Naive thymus-derived CD8-positive, alpha-beta T cell (primary cell): ENCODE measurements around the gene LARGE1. TPM values are rescaled to one million over a fixed set of nuclear protein-coding genes. Genes with fewer than 3 reads are reported as not detected.

Source experiments
- ATAC-seq, 2 donors: fragments of 150-1000 bp; cut with Tn5 transposase in 1 of 2; sonication (Bioruptor Pico), chemical (Tn5 transposase) in 1 of 2; 1 replicate in 1 of 2; 2 replicates in 1 of 2; pipeline ENCODE4 v1.10.0; 2021; ENCODE audit warnings: mild to moderate bottlenecking in 2 of 2, moderate library complexity in 2 of 2
- POLR2A ChIA-PET: fragments of 350-600 bp; sonication (Branson Sonifier 250); formaldehyde crosslinking; loops from one replicate; lab custom pipeline; 2021; ENCODE audit warnings: antibody characterized with exemption; lab: Charles Lee
- DNase-seq, 10 donors: peaks; one replicate each; pipeline versions ENCODE4 v3.0.0 to v3.0.0-alpha.2; 2020 to 2022
- H3K27ac Mint-ChIP-seq, 10 donors: one replicate each; pipeline ENCODE4 v1.8.0; 2020 to 2022; ENCODE audit warnings: mild to moderate bottlenecking in 10 of 10, mixed read lengths in 10 of 10, moderate library complexity in 4 of 10, inconsistent platforms in 1 of 10
- H3K27me3 Mint-ChIP-seq, 5 donors: one replicate each; pipeline ENCODE4 v1.8.0; 2021 to 2022; ENCODE audit warnings: mixed read lengths in 5 of 5
- H3K36me3 Mint-ChIP-seq, 3 donors: one replicate each; pipeline ENCODE4 v1.8.0; 2020 to 2022; ENCODE audit warnings: mixed read lengths in 3 of 3, mild to moderate bottlenecking in 2 of 3, inconsistent platforms in 1 of 3
- H3K4me1 Mint-ChIP-seq, 4 donors: one replicate each; pipeline ENCODE4 v1.8.0; 2021 to 2022; ENCODE audit warnings: mixed read lengths in 4 of 4
- H3K4me3 Mint-ChIP-seq, 10 donors: one replicate each; pipeline ENCODE4 v1.8.0; 2020 to 2022; ENCODE audit warnings: mild to moderate bottlenecking in 10 of 10, mixed read lengths in 10 of 10, moderate library complexity in 6 of 10, inconsistent platforms in 1 of 10
- H3K9me3 Mint-ChIP-seq, 9 donors: one replicate each; pipeline ENCODE4 v1.8.0; 2020 to 2022; ENCODE audit warnings: mixed read lengths in 9 of 9, mild to moderate bottlenecking in 3 of 9, inconsistent platforms in 1 of 9, moderate library complexity in 1 of 9
- polyA plus RNA-seq, 3 donors: library from polyadenylated mRNA; unstranded; fragments of 300-500 nt; fragmentation: Illumina TruSeq; gene quantifications; one replicate each; pipeline ENCODE4 v1.2.3, GENCODE V29; 2021
- total RNA-seq, 8 experiments: library from RNA in 2 of 8; stranded (reverse) in 2 of 8; gene quantifications; one replicate each; pipeline ENCODE4 v1.2.3 and lab custom pipeline; 2021 to 2026

The LARGE1 gene
- total and polyA plus RNA-seq, 5 experiments from 2014 or later = 0.07 to 3.0 (median 2.6) TPM; not detected in 2

DNA sequence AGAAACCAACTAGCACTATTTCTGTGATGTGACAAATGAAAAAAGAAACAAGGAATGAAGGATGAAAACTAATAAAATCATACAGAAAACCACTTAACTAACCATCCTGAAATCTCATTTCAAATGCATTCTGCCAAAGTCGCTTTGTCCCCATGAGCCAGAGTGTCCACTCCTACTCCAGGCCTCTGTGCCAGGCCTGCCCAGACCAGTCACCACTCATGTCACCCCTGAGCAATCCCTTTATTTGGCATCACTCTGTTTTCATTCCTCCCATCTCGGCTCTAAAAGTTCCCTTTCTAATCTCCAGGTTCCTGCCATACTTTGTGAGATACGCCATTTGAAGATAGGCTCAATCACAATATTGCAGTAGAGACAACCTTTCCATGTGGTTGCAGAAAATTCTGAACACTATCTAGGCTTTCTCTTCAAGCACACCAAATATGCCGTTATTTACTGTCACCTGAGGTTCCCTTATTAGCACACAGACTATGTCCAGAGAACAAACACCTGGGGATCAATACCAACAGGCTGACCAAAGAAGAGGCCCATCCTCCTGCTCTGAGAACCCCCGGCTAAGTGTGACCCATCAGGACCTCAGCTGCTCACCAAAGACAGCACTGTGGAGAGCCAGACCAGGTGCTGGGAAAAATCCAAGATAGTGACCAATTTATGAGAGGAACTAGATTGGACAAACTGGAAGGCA lies 202.4 kb downstream of the LARGE1 start:
- H3K9me3 Mint-ChIP-seq = peaks cover 9 to 50% (median 17%) of the 10 kb centered on the region in 9 donors

DNA sequence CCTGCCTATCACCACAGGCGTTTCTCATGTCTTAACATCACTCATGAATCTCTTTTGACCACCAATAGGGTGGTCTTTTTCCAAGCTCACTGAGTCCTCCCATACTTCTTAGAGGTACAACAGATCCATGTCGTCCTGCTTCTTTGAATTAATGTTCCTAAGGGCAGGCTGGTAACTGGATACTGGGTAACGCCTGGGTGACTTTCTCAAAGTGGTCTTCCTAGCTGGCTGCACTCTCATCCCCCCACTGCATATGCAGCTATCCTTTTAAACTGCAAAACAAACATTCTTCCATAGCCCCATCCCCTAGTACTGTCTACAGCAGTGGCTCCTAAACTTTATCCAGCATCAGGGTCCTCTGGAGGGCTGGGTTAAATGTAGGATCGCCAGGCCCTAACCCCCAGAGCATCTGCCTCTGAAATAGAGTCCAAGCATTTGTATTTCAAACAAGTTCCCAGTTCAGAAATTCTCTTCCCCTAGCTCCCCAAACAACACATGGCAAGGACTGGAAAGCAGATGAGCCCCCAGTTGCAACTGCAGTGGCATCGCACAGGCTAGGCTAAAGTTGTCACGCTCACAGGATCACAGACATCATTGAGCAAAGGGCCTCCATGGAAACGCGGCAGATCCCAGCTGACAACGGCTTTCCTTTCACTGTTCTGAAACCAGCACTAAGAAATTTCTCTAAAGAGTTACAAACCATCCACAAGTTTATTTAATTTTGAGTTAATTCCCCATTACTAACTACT lies 204.9 kb downstream of the LARGE1 start:
- no peak for DNase-seq
- Mint-ChIP-seq H3K27me3 (peaks cover 0 to 2% (median 0%) of the 10 kb centered on the region in 5 donors), H3K4me1 (no peaks in the 10 kb centered on the region), H3K27ac (no peak overlapping the region), H3K9me3 (peaks cover 7 to 67% (median 22%) of the 10 kb centered on the region in 9 donors), H3K4me3 (no peak overlapping the region), H3K36me3 (peaks cover 0 to 8% (median 3%) of the 10 kb centered on the region in 3 donors)
- no peak for ATAC-seq
- POLR2A ChIA-PET = no interaction called here

More for the DNA sequence above, 202.4 kb downstream of the LARGE1 start:
- Mint-ChIP-seq H3K27ac (no peak overlapping the region), H3K27me3 (peaks cover 0 to 6% (median 0%) of the 10 kb centered on the region in 5 donors), H3K4me3 (no peak overlapping the region), H3K4me1 (no peaks in the 10 kb centered on the region), H3K36me3 (peaks cover 0 to 14% (median 0%) of the 10 kb centered on the region in 3 donors)
- DNase-seq (no peak), ATAC-seq (no peak)
- POLR2A ChIA-PET = no interaction called here

DNA sequence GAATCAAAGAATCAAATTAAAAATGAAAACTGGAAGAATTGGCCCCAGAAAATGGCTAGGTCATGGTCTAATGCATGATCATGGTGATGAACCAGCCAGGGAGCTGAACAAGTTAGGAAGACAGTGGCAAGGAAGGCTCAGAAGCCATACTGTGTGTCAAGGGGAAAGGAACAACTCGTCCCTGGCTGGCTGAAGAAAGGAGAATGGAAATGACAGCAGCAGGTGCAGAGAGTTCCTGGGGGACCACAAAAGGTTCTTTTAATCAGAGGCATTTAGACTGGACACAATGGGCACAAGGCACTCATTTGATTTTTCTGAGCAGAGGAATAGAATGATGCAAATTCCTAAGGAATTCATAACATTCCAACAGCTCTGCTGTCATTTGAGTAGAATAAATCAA lies 209.9 kb downstream of the LARGE1 start:
- Mint-ChIP-seq H3K27me3 (peaks cover 0 to 6% (median 0%) of the 10 kb centered on the region in 5 donors), H3K9me3 (peaks cover 7 to 48% (median 27%) of the 10 kb centered on the region in 9 donors), H3K4me1 (peaks cover 0 to 2% (median 0%) of the 10 kb centered on the region in 4 donors), H3K27ac (no peak overlapping the region), H3K36me3 (peaks cover 0 to 3% (median 3%) of the 10 kb centered on the region in 3 donors), H3K4me3 (no peak overlapping the region)
- POLR2A ChIA-PET = no interaction called here
- ATAC-seq = no peak
- DNase-seq = no peak

DNA sequence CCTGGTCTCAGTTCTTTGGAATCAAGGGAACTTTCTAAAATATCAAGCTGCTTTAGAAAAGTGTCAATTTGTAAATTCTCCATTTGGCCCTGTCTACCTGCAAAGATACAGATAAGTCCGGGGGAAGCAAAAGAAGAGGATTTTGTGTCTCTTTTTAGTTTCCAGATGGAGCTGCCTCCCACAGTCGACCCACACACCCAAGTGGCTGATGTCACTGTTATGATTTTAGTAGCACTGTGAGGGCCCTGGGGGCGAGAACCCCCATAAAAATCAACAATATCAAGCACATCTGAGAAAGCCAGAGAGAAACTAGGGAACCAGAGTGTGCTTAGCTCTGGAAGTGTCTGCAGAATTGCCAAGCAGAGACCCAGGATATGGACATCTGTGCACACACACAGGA lies 212.7 kb downstream of the LARGE1 start:
- H3K27ac Mint-ChIP-seq = no peak overlapping the region
- peaks cover 0 to 6% (median 0%) of the 10 kb centered on the region in 5 donors for H3K27me3 Mint-ChIP-seq
- POLR2A ChIA-PET = no interaction called here
- peaks cover 0 to 2% (median 0%) of the 10 kb centered on the region in 4 donors for H3K4me1 Mint-ChIP-seq
- no peak overlapping the region for H3K4me3 Mint-ChIP-seq
- DNase-seq = no peak
- ATAC-seq = no peak
- peaks cover 6 to 48% (median 13%) of the 10 kb centered on the region in 9 donors for H3K9me3 Mint-ChIP-seq
- peaks cover 3 to 8% (median 4%) of the 10 kb centered on the region in 3 donors for H3K36me3 Mint-ChIP-seq

DNA sequence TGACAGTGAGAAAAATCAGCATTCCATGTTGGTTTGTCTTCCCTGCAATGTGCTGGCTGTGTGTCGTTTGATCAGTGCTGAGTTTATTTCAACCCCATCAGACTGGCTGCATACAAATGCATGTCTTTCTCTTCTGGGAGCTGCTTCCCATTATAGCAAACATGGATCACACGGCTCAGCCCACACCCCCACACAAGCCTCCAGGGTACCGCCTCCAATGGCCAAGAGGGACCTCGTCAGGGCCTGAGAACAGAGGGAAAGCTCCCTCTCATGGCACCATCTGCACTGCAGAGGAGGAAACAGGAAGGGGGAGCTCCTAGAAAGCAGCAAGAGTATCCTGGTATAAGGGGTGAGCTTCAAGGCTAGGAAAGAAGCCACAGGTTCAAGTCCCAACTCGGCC lies 214.2 kb downstream of the LARGE1 start:
- Mint-ChIP-seq H3K27ac (no peak overlapping the region), H3K9me3 (peaks cover 4 to 39% (median 11%) of the 10 kb centered on the region in 9 donors), H3K27me3 (peaks cover 0 to 5% (median 0%) of the 10 kb centered on the region in 5 donors), H3K4me1 (peaks cover 0 to 2% (median 0%) of the 10 kb centered on the region in 4 donors), H3K4me3 (no peak overlapping the region), H3K36me3 (peaks cover 4 to 10% (median 4%) of the 10 kb centered on the region in 3 donors)
- DNase-seq = no peak
- ATAC-seq = no peak
- POLR2A ChIA-PET = no interaction called here

DNA sequence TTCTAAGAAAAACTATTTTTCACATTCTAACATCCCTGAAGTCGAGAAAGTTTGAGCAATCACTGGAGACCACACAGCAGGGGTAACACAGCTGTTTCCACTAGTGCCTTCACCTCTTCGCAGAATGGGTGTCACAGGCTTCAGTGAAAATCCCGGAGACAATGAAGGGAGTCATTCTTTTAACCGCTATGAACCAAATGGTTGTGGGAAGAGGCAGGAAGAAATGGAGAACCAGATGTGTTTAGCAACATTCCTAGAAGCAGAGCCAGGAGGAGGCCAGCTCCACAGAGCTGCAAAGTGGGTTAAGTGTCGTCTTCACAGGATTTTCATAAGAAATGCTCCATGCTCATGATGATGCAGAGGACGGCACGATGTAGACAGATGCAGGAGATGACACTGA lies 221.1 kb downstream of the LARGE1 start:
- Mint-ChIP-seq H3K4me1 (peaks cover 0 to 2% (median 0%) of the 10 kb centered on the region in 4 donors), H3K4me3 (no peak overlapping the region), H3K36me3 (peaks cover 2 to 14% (median 13%) of the 10 kb centered on the region in 3 donors), H3K9me3 (peaks cover 1 to 30% (median 13%) of the 10 kb centered on the region in 9 donors), H3K27me3 (peaks cover 0 to 11% (median 0%) of the 10 kb centered on the region in 5 donors), H3K27ac (no peak overlapping the region)
- ATAC-seq = no peak
- no peak for DNase-seq
- POLR2A ChIA-PET = no interaction called here

DNA sequence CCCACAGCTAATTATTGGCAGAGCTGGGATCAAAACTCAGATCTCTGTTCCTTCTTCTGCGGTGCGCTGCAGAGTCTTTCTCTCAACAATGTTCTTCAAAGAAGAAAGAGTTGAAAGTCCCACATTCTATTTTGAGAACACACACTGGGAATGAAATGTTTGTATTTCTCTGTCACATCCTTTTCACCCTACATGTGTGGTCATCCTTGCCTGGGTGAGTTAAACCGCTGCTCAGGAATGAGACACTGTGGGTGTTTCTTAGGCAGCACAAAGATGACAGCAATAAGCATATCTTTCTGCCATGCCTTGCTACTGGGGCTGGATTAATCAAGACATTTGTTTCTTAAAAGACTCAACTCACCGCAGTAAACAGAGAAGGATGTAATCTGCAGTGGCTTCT lies 222.6 kb downstream of the LARGE1 start:
- Mint-ChIP-seq H3K36me3 (peaks cover 0 to 14% (median 10%) of the 10 kb centered on the region in 3 donors), H3K9me3 (peaks cover 3 to 32% (median 14%) of the 10 kb centered on the region in 9 donors), H3K27ac (no peak overlapping the region), H3K27me3 (peaks cover 0 to 11% (median 0%) of the 10 kb centered on the region in 5 donors), H3K4me3 (no peak overlapping the region), H3K4me1 (peaks cover 0 to 2% (median 0%) of the 10 kb centered on the region in 4 donors)
- DNase-seq (no peak), ATAC-seq (no peak)
- POLR2A ChIA-PET = no interaction called here

DNA sequence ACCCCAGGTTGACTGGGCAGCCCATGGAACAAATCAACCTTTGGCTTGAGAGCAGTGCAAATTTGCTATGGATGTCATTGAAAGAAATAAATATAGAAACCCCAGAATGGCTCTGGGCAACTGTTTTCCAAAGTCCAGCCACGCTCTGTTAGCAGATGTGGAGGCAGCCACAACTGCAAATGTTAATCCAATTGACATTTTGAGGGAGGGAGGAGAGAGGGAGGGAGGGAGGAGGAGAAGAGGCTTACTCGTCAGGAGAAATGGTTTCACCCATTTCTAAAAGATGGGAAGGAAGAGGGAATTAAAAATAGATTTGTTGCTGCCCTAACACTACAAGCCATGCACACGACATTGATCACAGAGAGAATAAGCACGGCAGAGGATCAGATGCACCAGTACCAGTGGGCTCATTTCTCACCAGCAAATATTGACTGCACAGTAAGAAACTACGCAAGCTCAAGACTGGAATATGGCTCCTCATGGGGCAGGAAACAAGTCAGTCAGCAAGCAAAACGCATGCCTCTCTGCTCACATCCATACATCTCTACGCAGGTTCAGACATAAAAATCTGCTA lies 229.1 kb downstream of the LARGE1 start:
- peaks cover 0 to 3% (median 0%) of the 10 kb centered on the region in 4 donors for H3K4me1 Mint-ChIP-seq
- H3K27ac Mint-ChIP-seq = no peak overlapping the region
- DNase-seq (no peak), ATAC-seq (no peak)
- POLR2A ChIA-PET = no interaction called here
- peaks cover 5 to 53% (median 17%) of the 10 kb centered on the region in 9 donors for H3K9me3 Mint-ChIP-seq
- peaks cover 0 to 15% (median 2%) of the 10 kb centered on the region in 5 donors for H3K27me3 Mint-ChIP-seq
- no peak overlapping the region for H3K4me3 Mint-ChIP-seq
- H3K36me3 Mint-ChIP-seq = peaks cover 0 to 5% (median 4%) of the 10 kb centered on the region in 3 donors

DNA sequence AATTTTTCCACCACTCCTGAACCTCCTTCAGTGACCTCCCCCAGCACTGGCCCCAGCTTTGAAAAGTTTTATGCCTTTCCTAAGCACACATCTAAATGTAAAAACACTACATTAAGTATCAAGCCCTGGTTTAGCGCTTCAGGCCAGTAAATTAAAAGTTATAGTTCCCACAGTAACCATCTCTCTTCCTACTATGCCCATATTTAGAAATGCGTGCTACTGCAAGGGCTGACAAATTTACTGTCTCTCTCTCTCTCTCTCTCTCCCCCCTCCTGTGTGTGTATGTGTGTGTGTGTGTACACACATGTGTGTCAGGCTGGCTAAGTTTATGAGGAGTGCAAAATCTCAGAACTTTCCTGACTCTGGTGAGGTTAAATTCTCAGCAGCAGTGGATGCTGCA lies 231.4 kb downstream of the LARGE1 start:
- POLR2A ChIA-PET = no interaction called here
- Mint-ChIP-seq H3K36me3 (peaks cover 0 to 9% (median 4%) of the 10 kb centered on the region in 3 donors), H3K9me3 (peaks cover 5 to 49% (median 15%) of the 10 kb centered on the region in 9 donors), H3K4me3 (no peak overlapping the region), H3K4me1 (peaks cover 0 to 3% (median 0%) of the 10 kb centered on the region in 4 donors), H3K27ac (no peak overlapping the region), H3K27me3 (peaks cover 0 to 15% (median 2%) of the 10 kb centered on the region in 5 donors)
- no peak for DNase-seq
- no peak for ATAC-seq

DNA sequence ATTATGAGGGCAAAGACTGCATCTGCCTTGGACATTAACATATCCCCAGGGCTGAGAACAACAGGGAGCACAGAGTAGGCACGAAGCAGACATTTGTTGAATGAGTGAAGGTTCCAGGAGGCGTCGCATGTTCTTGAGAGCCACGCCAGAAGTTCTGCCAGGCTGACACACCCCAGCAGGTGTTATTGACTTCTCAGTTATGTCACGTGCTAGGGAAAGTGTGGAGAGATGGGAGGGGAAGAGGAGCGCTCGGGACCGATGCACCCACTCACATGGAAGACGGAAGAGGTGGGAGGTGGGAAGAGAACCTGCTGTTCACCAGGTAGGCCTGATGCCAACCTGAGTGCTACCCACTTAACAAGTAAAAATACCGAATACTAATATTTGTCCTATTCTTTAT lies 232.8 kb downstream of the LARGE1 start:
- Mint-ChIP-seq H3K9me3 (peaks cover 2 to 50% (median 11%) of the 10 kb centered on the region in 9 donors), H3K4me1 (peaks cover 0 to 3% (median 0%) of the 10 kb centered on the region in 4 donors), H3K27ac (no peak overlapping the region), H3K27me3 (peaks cover 0 to 15% (median 2%) of the 10 kb centered on the region in 5 donors), H3K4me3 (no peak overlapping the region), H3K36me3 (peaks cover 0 to 9% (median 4%) of the 10 kb centered on the region in 3 donors)
- no peak for ATAC-seq
- DNase-seq = no peak
- POLR2A ChIA-PET = no interaction called here

DNA sequence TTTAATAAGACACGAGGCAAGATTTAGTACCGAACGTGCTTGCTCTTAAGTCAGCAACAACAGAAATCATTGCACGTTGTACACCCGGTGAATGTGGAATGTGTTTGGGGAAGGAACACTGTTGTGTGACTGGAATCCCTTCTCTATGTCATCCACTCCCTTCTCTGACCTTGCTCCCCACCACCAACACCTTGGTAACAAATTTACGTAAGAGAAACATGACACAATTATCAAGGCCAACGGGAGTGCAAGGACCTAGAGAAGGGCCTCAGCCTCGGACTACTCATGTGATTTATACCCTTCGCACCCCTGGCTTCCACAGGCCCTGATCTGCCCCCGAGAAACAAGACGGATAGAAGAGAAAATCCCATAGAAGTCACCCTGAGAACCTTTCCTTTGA lies 236.2 kb downstream of the LARGE1 start:
- Mint-ChIP-seq H3K9me3 (peaks cover under 1 to 36% (median 7%) of the 10 kb centered on the region in 9 donors), H3K27me3 (peaks cover 0 to 6% (median 0%) of the 10 kb centered on the region in 5 donors), H3K4me1 (peaks cover 0 to under 1% (median 0%) of the 10 kb centered on the region in 4 donors), H3K27ac (no peak overlapping the region), H3K36me3 (peaks cover 0 to 6% (median 2%) of the 10 kb centered on the region in 3 donors), H3K4me3 (no peak overlapping the region)
- ATAC-seq = no peak
- POLR2A ChIA-PET = no interaction called here
- DNase-seq = no peak

DNA sequence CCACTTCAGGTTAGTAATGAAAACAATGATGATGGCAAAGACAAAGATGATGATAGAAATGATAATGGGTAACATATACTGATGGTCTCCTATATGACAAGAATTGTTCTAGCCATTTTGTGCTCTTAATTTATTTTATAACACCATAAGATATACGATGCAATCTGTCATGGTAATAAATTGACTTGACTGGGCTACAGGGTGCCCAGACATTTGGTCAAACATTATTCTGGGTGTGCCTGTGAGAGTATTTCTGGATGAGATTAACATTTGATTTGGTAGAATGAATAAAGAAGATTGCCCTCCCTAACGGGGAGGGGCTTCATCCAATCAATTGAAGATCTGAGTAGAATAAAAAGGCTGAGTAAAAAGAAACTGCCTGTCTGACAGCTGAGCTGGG lies 237.3 kb downstream of the LARGE1 start:
- Mint-ChIP-seq H3K27ac (no peak overlapping the region), H3K9me3 (peaks cover 0 to 28% (median 6%) of the 10 kb centered on the region in 9 donors), H3K4me1 (no peaks in the 10 kb centered on the region), H3K27me3 (peaks cover 0 to 2% (median 0%) of the 10 kb centered on the region in 5 donors), H3K4me3 (no peak overlapping the region), H3K36me3 (peaks cover 0 to 4% (median 2%) of the 10 kb centered on the region in 3 donors)
- POLR2A ChIA-PET = no interaction called here
- ATAC-seq (no peak), DNase-seq (no peak)
